NCI-H2196 (cell line): Measurements from ENCODE around the gene ST7.
A peak's percentile ranks its signal among the peaks of the same experiment; 100 is the strongest.

ENCODE experiments used
- DNase-seq: peaks from one replicate; lab custom pipeline; 2025; ENCODE audit not compliant: unreplicated experiment; lab: John Stamatoyannopoulos, UW

Gene ST7

DNA sequence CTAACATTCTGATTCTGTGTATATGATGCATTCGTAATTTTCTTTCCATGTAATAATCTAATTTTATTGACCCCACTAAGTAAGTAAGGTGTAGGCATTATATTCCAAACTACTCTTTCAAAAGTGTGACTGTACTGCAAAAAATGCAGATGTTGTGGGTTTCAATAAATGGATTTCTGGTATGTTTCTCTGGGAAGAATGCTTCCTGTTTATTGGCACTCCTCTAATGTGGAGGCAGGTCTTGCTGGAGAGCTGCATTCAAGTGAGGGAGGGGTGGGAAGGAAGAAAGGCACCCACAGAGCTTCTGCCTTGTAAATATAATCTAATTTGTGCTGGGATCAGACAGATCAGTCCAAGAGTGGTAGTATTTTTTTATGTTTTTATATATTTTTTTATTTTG lies 23.9 kb downstream of the ST7 start:
- no peak for DNase-seq

DNA sequence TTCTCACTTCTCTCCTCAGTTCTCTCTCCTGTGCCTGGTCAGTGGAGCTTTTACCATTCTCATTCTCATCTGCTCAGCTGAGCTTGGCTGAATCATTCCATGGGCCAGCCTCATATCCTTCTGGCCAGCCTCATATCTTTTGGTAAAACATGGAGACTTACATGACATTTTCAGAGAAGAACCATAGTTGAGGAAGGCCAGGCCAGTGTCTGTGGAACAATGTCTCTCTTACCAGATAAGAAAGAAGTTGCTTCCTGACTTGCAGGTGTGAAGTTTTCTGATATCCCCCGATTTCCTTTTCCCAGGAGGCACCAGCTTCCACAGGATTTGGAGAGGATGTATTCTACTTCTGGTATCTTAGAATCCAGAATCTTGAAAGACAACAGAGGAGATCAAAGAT lies 24.7 kb downstream of the ST7 start:
- DNase-seq: no peak

DNA sequence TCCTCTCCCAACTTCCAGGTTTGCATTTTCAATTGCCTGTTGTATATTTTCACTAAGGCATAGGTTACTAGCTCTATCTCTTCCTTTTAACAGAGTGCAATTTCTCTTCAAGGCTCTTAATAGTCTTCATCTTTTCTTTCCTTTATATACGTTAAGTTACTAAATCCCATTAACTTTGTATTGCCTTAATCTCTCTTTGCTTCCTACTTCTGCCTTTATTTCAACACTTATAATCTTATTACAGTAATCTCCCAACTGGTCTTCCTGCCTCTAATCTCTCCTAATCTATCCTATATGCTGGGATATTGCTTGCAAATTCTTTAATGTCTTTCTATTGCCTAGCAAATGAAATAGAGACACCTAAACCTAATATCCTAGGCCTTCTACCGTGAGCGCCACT lies 26.1 kb downstream of the ST7 start:
- DNase-seq: no peak

DNA sequence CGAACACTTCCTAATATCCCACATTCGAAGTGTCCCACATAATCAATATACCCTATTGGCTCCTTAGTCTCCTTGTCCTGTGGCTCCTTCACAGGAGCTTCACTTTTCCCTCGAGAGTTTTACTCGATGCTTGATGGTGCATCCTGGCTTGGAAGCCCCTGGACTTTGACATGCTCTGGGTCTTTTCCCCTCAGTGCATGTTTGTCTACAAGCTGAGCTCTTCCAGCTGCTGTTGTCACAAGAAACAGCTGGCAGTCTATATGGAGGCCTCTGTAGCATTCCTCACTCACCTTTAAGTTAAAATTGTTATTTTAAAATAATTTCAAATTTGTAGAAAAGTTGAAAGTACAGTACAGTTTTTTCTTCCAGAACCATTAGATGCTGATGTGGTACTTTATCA lies 27.1 kb downstream of the ST7 start:
- no peak for DNase-seq

DNA sequence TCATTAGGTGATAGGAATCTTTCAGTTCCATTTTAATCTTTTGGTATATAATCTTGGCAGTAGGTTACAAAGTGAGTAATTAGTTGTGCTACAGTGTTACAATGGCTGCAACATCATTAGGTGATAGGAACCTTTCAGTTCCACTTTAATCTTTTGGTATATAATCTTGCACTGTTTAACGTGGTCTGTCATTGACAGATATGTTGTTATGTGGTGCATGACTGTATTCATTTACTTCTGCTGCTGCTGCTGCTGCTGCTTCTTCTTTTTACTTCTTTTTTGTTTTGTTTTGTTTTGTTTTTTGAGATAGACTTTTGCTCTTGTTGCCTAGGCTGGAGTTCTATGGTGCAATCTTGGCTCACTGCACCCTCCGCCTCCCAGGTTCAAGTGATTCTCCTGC lies 28.6 kb downstream of the ST7 start:
- no peak for DNase-seq

DNA sequence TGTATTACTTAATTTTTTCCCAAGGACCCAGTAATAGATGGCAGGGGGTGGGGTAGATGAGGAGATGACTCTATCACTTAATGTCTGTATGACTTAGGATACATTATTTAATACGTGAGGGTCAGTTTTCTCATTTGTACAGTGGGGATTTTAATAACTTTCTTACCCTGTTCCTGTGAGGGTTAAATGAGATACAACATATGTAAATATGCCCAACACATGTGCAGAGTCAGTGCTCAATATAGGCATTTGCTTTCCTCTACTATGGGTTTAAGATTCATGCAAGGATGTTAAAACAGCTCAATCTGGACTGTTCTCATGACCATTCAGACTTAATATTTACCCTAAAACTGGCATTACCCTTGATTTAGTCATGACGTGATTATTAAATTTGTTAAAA lies 31.2 kb downstream of the ST7 start:
- DNase-seq: no peak

DNA sequence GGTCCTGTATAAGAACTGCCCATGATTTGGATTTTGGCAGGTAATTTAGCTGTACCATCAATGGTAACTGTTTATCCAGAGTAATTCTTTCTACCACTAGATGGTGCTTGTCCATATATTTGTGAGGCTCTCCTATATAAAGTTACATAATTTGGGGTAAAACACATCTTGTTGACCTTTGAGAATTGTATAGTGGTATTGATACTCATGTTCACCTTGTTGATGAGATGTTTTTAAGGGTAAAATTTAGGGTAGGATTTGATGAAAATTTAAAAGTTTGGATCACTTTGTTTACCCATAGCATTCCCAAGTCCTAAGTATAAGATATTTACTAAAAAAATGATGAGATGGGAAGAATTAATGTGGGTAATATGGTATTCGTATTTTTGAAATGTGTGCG lies 31.6 kb downstream of the ST7 start:
- peak; percentile 38 for DNase-seq

DNA sequence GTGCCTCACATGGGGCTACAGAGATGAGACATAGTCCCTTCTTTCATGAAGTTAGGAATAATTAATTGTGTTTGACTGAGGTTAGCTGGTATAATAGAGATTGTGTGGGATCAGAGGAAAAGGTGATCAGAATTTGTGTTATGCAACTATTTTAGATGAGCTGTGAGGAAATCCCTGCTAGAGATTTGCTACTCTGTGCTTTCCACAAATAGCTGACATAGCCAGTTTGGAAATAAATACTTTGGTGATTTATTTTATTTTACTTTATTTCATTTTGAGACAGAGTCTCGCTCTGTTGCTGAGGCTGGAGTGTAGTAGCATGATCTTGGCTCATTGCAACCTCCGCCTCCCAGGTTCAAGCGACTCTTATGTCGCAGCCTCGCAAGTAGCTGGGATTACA lies 32.3 kb downstream of the ST7 start:
- DNase-seq: no peak

DNA sequence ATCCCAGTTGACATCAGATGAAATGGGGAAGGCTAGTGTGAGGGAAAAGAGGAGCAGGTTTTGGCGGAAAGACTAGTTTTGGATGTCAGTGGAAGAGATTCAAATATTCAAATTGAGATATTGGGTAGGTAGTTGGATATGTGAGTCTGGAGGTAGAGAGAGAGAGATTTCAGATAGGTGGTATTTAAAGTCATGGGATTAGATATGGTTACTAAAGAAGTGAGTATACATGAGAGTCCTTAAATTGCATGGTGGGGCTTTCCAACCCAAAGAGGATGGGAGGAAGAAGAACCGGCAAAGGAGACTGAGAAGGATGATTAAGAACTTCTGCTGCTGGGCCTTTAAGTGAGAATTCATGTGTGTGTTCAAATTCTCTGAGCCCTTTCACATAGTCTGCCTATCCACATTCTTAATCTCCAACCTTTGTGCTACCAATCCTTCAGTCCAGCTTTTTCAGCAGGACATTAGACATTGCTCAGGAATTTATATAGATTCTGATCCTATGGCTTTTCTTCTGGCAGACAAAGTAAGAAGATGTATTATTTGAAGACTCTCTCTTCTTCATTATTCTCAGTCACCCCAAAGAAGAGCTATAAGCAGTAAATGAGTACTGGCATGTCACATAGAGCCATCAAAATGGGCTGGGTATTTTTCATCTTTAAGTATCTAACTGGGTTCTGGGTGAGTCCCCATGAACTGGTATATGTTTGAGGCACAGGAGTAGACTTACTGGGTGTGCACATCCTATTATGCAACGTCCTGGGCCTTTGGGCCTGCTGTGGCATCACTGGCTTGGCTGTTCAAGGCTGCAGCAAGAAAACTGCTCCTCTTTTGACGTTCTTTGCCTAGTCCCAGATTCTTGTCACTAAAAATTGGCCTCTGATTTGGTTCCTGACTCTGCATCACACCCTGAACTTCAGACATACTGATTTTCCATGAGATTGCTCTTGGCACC lies 33.6 kb downstream of the ST7 start:
- no peak for DNase-seq

DNA sequence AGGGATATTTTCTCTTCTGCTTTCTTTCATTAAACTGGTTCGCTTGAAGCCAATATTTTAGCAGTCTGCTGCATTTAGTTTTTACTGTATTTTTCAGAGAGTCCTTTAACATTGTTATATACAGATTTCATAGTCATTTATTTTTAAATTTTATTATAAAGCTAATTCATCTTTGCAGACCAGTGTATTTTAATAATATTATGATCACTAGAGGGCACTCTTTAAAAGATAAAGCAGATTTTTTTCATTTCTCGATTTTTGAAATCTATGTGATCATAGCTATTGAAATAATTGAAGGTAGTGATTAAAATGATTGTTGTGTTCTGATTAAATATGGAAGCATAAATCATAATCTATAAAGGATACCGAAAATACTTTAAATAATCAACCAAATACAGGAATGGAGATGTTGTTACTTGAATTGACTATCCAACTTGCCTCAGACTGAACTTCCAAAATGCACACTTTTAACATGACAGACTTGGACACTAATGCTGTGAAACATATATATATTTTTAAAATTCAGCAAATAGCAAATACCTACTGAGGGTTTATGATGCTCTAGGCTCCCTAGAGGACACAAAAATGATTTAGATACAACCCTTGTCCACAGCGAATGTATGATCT lies 35.2 kb downstream of the ST7 start:
- peak; percentile 21 for DNase-seq

DNA sequence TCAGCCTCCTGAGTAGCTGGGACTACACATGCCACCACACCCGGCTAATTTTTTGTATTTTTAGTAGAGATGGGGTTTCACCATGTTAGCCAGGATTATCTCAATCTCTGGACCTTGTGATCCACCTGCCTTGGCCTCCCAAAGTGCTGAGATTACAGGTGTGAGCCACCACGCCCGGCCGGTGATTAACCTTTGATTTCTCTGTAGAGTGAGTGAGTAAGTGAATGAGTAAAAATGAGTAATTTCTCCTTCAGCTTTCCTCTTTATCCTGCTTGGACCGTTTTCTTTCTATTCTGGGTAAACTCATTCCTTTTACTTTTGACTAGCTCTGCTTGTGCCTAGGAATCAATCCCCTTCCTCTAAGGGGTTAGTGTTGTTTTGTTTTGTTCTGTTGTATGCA lies 36.8 kb downstream of the ST7 start:
- no peak for DNase-seq

DNA sequence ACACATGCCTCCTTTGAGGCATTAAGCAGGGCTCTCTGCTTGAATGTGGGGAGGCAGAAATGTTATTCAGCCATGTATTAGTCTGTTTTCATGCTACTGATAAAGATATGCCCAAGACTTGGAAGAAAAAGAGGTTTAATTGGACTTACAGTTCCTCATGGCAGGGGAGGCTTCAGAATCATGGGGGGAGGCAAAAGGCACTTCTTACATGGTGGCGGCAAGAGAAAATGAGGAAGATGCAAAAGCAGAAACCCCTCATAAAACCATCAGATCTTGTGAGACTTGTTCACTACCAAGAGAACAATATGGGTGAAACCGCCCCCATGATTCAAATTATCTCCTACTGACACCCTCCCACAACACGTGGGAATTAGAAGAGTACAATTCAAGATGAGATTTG lies 37.9 kb downstream of the ST7 start:
- DNase-seq: no peak

DNA sequence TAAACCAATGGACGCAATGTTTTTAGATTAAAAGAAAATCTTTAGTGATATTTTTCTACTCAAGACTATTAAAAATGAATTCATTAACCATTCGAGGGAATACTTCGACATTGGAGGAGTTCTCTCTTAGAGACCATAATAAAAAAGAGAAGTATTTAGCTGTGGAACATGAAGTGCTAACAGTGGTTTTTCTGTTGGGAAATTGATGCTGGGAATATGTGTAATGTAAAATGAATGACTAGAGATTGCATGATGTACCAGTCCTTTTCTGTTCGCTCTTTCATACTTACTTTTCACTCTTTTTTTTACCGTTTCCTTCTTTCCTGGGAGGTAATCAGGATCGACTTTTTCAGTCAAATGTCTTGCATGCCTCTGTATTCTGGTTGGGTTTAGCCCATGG lies 41.3 kb downstream of the ST7 start:
- DNase-seq: no peak

DNA sequence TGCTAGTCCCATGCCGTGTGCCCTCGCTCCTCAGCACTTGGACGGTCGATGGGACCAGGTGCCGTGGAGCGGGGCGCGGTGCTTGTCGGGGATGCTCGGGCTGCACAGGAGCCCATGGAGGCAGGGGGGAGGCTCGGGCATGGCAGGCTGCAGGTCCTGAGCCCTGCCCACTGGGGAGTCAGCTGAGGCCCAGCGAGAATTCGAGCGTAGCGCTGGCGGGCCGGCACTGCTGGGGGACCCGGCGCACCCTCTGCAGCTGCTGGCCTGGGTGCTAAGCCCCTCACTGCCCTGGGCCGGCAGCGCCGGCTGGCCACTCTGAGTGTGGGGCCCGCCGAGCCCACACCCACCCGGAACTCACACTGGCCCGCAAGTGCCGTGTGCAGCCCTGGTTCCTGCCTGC lies 44.7 kb downstream of the ST7 start:
- DNase-seq: no peak

DNA sequence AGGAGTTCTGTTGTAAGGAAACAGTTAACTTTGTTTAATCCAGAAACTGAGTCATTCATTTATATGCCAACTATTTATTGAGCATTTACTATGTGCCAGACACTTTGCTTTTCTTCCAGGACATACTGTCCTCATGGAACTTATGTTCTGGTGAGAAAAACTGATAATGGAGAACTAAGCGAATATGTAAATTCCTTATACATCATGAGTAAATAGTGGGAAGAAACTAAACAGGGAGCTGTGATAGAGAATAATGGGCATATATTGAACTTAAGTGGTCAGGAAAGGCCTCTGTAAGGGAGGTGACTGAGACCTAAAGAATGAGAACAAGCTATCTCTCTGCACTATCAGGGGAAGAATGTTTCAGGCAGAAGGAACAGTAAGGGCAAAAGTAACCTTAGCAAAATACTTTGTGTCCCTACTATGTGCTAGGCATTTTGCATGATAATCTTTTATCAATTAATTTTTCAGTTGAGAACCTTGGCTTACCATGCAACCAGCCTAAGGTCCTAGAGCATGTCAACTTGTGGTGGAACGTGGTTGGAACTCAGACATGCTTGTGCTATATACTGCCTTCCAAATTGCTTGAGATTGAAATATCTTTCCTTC lies 45.4 kb downstream of the ST7 start:
- DNase-seq: no peak

DNA sequence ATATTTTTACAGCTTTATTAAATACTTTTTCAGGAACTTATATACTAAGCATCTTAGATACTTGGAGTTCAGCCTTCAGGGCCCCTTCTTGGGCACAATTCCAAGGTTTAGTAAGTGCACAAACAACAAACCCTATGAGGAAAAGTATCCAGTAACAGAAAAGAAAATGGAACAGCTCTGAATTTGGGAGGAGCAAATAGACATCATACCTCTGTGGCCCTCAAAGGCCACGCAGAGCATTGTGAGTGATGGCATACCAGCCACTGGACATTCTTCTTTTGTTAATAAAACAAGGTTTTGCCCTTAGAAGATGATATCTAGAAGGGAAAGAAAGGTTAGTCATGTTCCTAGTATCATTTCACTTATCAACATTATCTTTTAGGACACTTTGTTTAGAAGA lies 46.0 kb downstream of the ST7 start:
- DNase-seq: no peak

DNA sequence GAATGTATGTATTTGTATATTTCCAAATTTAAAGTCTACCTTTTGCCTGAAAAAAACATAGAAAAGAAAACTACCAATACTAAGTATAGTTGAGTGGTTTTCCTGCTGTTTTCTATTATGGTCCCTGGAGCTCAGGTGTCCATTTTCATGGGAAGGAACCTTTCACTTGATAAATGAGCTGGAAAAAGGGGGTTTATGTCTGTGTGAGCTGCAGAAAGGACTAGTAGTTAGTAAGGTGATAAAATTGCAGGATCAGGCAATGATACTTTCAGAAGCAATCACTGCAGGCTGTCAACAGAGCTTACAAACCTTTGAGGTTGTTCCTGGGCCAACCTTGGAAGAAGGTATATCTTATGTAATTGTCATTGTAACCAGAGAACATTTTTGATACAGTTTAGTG lies 48.0 kb downstream of the ST7 start:
- DNase-seq: no peak

DNA sequence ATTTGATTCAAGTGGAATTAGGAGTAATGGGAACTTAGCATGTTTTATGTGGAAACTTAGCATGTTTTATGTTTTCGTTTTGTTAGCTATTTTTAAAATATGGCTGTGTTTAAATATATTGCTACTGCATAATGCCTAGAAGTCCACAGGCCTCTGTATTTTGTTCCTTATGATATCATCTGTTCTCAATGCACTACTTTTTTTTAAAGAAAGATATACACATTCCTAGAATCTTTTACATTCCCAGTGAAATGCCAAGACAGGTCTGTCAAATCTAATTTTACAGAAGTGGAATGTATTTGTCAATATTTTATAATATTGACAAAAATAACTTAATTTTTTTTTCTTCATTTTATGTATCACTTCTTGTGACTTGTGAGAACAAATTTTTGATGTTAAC lies 51.6 kb downstream of the ST7 start:
- DNase-seq: no peak

DNA sequence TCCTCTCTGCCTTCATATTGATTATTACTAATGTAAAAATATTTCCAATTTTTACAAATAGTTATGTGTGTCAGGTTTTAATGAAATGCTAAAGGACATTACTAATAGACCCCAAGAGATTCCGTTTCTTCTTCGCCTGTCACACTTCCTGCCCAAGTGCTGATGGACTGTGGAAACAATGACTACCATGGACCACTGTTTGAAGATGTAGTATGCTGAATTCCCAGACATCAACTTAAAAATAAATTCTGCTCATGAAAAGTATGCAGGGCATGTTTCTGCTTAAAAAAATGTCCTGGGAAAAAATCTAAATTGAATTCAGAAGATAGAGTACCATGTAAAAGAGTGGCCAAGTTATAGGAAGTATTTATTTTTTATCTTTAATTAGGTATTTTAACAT lies 52.1 kb downstream of the ST7 start:
- DNase-seq: no peak

DNA sequence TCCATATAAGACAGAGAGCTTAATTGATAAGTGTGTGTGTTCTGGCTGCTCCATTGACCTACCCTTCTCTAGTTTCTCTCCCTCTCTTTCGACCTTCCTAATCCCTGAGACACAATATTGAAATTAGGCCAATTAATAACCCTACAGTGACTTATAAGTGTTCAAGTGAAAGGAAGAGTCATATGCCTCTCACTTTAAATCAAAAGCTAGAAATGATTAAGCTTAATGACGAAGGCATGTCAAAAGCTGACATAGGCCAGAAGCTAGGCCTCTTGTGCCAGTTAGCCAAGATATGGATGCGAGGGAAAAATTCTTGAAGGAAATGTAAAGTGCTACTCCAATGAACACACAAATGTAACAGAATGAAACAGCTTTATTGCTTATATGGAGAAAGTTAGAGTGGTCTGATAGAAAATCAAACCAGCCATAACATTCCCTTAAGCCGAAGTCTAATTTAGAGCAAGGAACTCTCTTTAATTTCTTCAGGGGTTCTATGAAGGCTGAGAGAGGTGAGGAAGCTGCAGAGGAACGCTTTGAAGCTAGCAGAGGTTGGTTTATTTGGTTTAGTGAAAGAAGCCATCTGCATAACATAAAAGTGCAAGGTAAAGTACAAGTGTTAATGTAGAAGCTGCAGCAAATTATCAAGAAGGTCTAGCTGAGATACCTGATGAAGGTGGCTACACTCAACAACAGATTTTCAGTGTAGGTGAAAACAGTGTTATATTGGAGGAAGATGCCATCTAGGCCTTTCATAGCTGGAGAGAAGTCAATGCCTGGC lies 53.8 kb downstream of the ST7 start:
- DNase-seq: no peak

DNA sequence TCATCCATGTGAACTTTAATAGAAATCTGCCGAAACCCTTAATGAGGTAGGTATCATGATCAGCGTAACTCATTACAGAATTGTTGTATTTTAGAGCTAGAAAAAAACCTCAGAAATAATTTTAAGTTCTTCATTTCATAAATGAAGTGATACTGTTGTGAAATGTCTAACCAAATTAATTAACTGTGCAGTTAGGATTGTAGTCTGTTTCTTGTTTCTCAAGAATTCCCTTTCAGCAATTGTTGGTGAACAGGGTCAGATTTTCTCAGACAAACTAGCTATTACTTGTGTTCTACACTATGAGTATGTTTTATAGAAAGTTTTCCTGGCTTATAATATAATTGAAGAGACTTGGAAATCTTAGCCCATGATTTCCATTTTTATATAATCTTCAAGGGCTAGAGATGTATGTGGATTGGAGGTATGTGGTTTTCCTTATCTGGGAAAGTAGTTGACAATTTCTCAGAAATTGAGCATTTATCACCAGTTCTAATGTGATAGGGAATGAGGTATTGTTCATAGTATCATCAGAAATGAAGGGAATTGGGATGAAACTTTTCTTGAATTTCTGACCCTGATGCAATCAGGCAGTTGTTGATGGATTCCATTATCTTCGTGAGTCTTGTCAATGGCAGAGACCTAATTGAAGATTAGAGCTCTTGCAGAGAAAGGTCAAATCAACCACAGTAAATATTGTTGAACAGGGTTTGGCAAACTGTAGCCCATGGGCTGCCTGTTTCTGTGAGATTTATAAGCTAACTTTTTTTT lies 55.0 kb downstream of the ST7 start:
- no peak for DNase-seq
